ENCODE measurements around the gene CELA3A.
"Not testable (repeated sequence)": the region's sequence is repeated elsewhere in the genome, so short reads cannot be mapped to it uniquely, and the experiment has no call there.

DNA sequence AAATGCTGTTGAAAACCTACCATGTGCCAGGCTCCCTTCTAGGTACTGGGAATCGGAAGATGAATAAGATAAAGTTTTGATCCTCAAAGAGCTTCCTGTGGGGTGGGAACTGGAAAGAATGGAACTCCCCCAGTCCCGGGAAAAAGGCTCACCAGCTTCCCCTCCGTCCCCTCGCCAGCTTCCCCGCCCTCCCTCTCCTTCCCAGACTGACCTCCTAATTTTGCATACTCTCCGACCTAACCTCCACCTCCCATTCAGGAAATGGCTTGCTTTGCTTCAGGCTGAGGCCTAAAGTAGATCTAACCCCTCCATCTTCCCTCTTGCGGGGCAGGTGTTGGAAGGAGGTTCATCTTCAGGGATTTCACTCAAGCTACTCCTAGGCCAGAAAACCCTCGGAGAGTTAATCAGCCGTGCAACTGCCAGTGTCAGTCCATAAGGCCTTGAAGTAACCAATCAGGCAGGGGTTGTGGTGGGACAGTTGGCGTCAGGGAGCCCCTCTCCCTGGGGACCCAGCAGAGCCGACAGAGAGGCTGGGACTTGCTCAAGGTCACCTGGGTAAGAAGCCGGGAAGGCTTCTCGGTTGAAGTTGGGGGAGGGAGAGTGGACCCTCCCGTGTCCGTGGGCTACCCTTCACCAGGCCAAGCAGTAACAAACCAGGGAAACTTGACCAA lies 2.7 kb upstream of the CELA3A start:
- not testable (repeated sequence) for TF ChIP-seq NFYB (CRISPR knock-in tag; IDR thresholded peaks at IDR 0.05); KDM6A (CRISPR knock-in tag; IDR thresholded peaks at IDR 0.05; ENCODE audit: low read depth); ZC3H4 (CRISPR knock-in tag; IDR thresholded peaks at IDR 0.05; ENCODE audit: borderline replicate concordance); ZNF629 (CRISPR knock-in tag; conservative IDR thresholded peaks at IDR 0.05)
- TF ChIP-seq, protein P1, sequence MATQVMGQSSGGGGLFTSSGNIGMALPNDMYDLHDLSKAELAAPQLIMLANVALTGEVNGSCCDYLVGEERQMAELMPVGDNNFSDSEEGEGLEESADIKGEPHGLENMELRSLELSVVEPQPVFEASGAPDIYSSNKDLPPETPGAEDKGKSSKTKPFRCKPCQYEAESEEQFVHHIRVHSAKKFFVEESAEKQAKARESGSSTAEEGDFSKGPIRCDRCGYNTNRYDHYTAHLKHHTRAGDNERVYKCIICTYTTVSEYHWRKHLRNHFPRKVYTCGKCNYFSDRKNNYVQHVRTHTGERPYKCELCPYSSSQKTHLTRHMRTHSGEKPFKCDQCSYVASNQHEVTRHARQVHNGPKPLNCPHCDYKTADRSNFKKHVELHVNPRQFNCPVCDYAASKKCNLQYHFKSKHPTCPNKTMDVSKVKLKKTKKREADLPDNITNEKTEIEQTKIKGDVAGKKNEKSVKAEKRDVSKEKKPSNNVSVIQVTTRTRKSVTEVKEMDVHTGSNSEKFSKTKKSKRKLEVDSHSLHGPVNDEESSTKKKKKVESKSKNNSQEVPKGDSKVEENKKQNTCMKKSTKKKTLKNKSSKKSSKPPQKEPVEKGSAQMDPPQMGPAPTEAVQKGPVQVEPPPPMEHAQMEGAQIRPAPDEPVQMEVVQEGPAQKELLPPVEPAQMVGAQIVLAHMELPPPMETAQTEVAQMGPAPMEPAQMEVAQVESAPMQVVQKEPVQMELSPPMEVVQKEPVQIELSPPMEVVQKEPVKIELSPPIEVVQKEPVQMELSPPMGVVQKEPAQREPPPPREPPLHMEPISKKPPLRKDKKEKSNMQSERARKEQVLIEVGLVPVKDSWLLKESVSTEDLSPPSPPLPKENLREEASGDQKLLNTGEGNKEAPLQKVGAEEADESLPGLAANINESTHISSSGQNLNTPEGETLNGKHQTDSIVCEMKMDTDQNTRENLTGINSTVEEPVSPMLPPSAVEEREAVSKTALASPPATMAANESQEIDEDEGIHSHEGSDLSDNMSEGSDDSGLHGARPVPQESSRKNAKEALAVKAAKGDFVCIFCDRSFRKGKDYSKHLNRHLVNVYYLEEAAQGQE (IDR thresholded peaks at IDR 0.05; ENCODE audit: borderline replicate concordance in 1 of 2, low read depth in 1 of 2, low read length in 2 of 2), result not testable (repeated sequence)
